ENCODE results near the gene MPV17L2.
A peak's percentile ranks its signal among the peaks of the same experiment; 100 is the strongest.

Gene MPV17L2

GRCh38 chr19:18194181-18194530, 1.1 kb downstream of the MPV17L2 start:
- ChIA-PET CTCF (interaction anchor here (1.1 to 5.6 kb wide), 3 partner anchors 11 to 31 kb away, joined by 3 to 34 read pairs (median 4); partner anchors contain the start of gene RAB3A), POLR2A (interaction anchor here (0.8 kb wide), 1 partner anchor 58 kb away, joined by 3 read pairs; no protein-coding TSS in a partner anchor)
- H3K4me3 ChIP-seq (ENCODE audit: low read depth, low read length): peak overlapping the region; percentile 77
- TF ChIP-seq CTCF (IDR thresholded peaks at IDR 0.05; ENCODE audit: insufficient read depth, low read length, missing control alignments): no peak
- DNase-seq (ENCODE audit: low read depth, low spot score): no peak

- ChIA-PET POLR2A (interaction anchor here (0.8 kb wide), 1 partner anchor 57 kb away, joined by 3 read pairs; no protein-coding TSS in a partner anchor), CTCF (interaction anchor here (0.9 to 5.6 kb wide), 5 partner anchors 10 to 81 kb away, joined by 3 to 34 read pairs (median 3); partner anchors contain the start of gene RAB3A)
- no peak for DNase-seq (ENCODE audit: low read depth, low spot score)
- no peak for TF ChIP-seq CTCF (IDR thresholded peaks at IDR 0.05; ENCODE audit: insufficient read depth, low read length, missing control alignments)
- H3K4me3 ChIP-seq (ENCODE audit: low read depth, low read length): no peak overlapping the region; the same call in 1 of the 2 replicates
Observed at GRCh38 chr19:18194554-18195238, 1.7 kb downstream of the MPV17L2 start.

- CTCF ChIA-PET: interaction anchor here (1.4 to 5.6 kb wide), 2 partner anchors 8 to 83 kb away, joined by 3 to 34 read pairs; partner anchors contain the start of gene RAB3A
Observed at GRCh38 chr19:18196511-18196845, 3.5 kb downstream of the MPV17L2 start.

GRCh38 chr19:18197306-18197705, 4.3 kb downstream of the MPV17L2 start:
- no peak for TF ChIP-seq CTCF (IDR thresholded peaks at IDR 0.05; ENCODE audit: insufficient read depth, low read length, missing control alignments)
- POLR2A ChIA-PET: no interaction called here
- no peak for DNase-seq (ENCODE audit: low read depth, low spot score)
- CTCF ChIA-PET: interaction anchor here (1.4 to 2.1 kb wide), 2 partner anchors 55 to 82 kb away, joined by 3 to 10 read pairs; no protein-coding TSS in a partner anchor
- H3K4me3 ChIP-seq (ENCODE audit: low read depth, low read length): no peak overlapping the region

More at GRCh38 chr19:18196511-18196845, 3.5 kb downstream of the MPV17L2 start:
- no peak for DNase-seq (ENCODE audit: low read depth, low spot score)
- H3K4me3 ChIP-seq (ENCODE audit: low read depth, low read length): no peak overlapping the region
- TF ChIP-seq CTCF (IDR thresholded peaks at IDR 0.05; ENCODE audit: insufficient read depth, low read length, missing control alignments): no peak
- POLR2A ChIA-PET: no interaction called here

GRCh38 chr19:18197941-18198340, 4.9 kb downstream of the MPV17L2 start:
- no peak for DNase-seq (ENCODE audit: low read depth, low spot score)
- CTCF ChIA-PET: interaction anchor here (1.4 to 2.1 kb wide), 2 partner anchors 55 to 81 kb away, joined by 3 to 10 read pairs; no protein-coding TSS in a partner anchor
- POLR2A ChIA-PET: no interaction called here
- H3K4me3 ChIP-seq (ENCODE audit: low read depth, low read length): no peak overlapping the region
- TF ChIP-seq CTCF (IDR thresholded peaks at IDR 0.05; ENCODE audit: insufficient read depth, low read length, missing control alignments): no peak

GRCh38 chr19:18198374-18198773, 5.4 kb downstream of the MPV17L2 start:
- DNase-seq (ENCODE audit: low read depth, low spot score): no peak
- POLR2A ChIA-PET: no interaction called here
- TF ChIP-seq CTCF (IDR thresholded peaks at IDR 0.05; ENCODE audit: insufficient read depth, low read length, missing control alignments): no peak
- CTCF ChIA-PET: interaction anchor here (2.1 kb wide), 1 partner anchor 54 kb away, joined by 10 read pairs; no protein-coding TSS in a partner anchor
- H3K4me3 ChIP-seq (ENCODE audit: low read depth, low read length): no peak overlapping the region
